ENCODE measurements around the gene NRG2.

Gene NRG2

GRCh38 chr5:139861021-139861888, 181.8 kb downstream of the NRG2 start:
- TF ChIP-seq EZH2phosphoT487 (conservative IDR thresholded peaks at IDR 0.05; ENCODE audit: low read length): no peak
- no peak for TF ChIP-seq CTCF (IDR thresholded peaks at IDR 0.05; ENCODE audit: insufficient read depth, low read length, poor library complexity, severe bottlenecking)

GRCh38 chr5:139859013-139859412, 184.1 kb downstream of the NRG2 start:
- Histone ChIP-seq H3K27me3 (ENCODE audit: low read length) (no peaks in the 10 kb centered on the region), H3F3A (ENCODE audit: insufficient read depth) (no peaks in the 10 kb centered on the region), H4K20me1 (ENCODE audit: low read depth, low read length) (no peaks in the 10 kb centered on the region), H3K9me3 (ENCODE audit: insufficient read depth, low read length) (no peaks in the 10 kb centered on the region), H3K36me3 (ENCODE audit: low read length) (no peaks in the 10 kb centered on the region), H2AFZ (ENCODE audit: low read depth, low read length, severe bottlenecking) (no peak overlapping the region), H3K9ac (ENCODE audit: low read length) (no peak overlapping the region), H3K9me2 (replicated peaks; ENCODE audit: insufficient read depth, low read length) (no peaks in the 10 kb centered on the region), H3K4me3 (ENCODE audit: insufficient read depth, low read length, poor library complexity, severe bottlenecking) (no peak overlapping the region), H3K79me2 (ENCODE audit: insufficient read depth, low read length) (no peaks in the 10 kb centered on the region), H3K4me2 (ENCODE audit: low read depth, low read length, poor library complexity, severe bottlenecking) (no peak overlapping the region), H3K27ac (ENCODE audit: low read depth, low read length) (no peak overlapping the region)
- TF ChIP-seq EZH2phosphoT487 (conservative IDR thresholded peaks at IDR 0.05; ENCODE audit: low read length) (no peak), CTCF (IDR thresholded peaks at IDR 0.05; ENCODE audit: insufficient read depth, low read length, poor library complexity, severe bottlenecking) (no peak)

More at GRCh38 chr5:139861021-139861888, 181.8 kb downstream of the NRG2 start:
- no peaks in the 10 kb centered on the region for H3K36me3 ChIP-seq (ENCODE audit: low read length)
- no peaks in the 10 kb centered on the region for H3K9me3 ChIP-seq (ENCODE audit: insufficient read depth, low read length)
- no peaks in the 10 kb centered on the region for H3K79me2 ChIP-seq (ENCODE audit: insufficient read depth, low read length)
- no peak overlapping the region for H3K4me2 ChIP-seq (ENCODE audit: low read depth, low read length, poor library complexity, severe bottlenecking)
- H3K9ac ChIP-seq (ENCODE audit: low read length): no peak overlapping the region
- H3K27me3 ChIP-seq (ENCODE audit: low read length): no peaks in the 10 kb centered on the region
- no peaks in the 10 kb centered on the region for H3F3A ChIP-seq (ENCODE audit: insufficient read depth)
- H3K4me3 ChIP-seq (ENCODE audit: insufficient read depth, low read length, poor library complexity, severe bottlenecking): no peak overlapping the region
- no peaks in the 10 kb centered on the region for H3K9me2 ChIP-seq (replicated peaks; ENCODE audit: insufficient read depth, low read length)
- H3K27ac ChIP-seq (ENCODE audit: low read depth, low read length): no peak overlapping the region
- H4K20me1 ChIP-seq (ENCODE audit: low read depth, low read length): no peaks in the 10 kb centered on the region
- H2AFZ ChIP-seq (ENCODE audit: low read depth, low read length, severe bottlenecking): no peak overlapping the region

- no peaks in the 10 kb centered on the region for H3K27me3 ChIP-seq (ENCODE audit: low read length)
- no peaks in the 10 kb centered on the region for H3K36me3 ChIP-seq (ENCODE audit: low read length)
- no peaks in the 10 kb centered on the region for H3F3A ChIP-seq (ENCODE audit: insufficient read depth)
- H3K9me3 ChIP-seq (ENCODE audit: insufficient read depth, low read length): no peaks in the 10 kb centered on the region
- H2AFZ ChIP-seq (ENCODE audit: low read depth, low read length, severe bottlenecking): no peak overlapping the region
- H3K4me2 ChIP-seq (ENCODE audit: low read depth, low read length, poor library complexity, severe bottlenecking): no peak overlapping the region
- no peaks in the 10 kb centered on the region for H4K20me1 ChIP-seq (ENCODE audit: low read depth, low read length)
- no peak overlapping the region for H3K9ac ChIP-seq (ENCODE audit: low read length)
- no peak overlapping the region for H3K4me3 ChIP-seq (ENCODE audit: insufficient read depth, low read length, poor library complexity, severe bottlenecking)
- H3K79me2 ChIP-seq (ENCODE audit: insufficient read depth, low read length): no peaks in the 10 kb centered on the region
- H3K27ac ChIP-seq (ENCODE audit: low read depth, low read length): no peak overlapping the region
- TF ChIP-seq EZH2phosphoT487 (conservative IDR thresholded peaks at IDR 0.05; ENCODE audit: low read length): no peak
- no peak for TF ChIP-seq CTCF (IDR thresholded peaks at IDR 0.05; ENCODE audit: insufficient read depth, low read length, poor library complexity, severe bottlenecking)
- no peaks in the 10 kb centered on the region for H3K9me2 ChIP-seq (replicated peaks; ENCODE audit: insufficient read depth, low read length)
Measured at GRCh38 chr5:139856714-139857113, 186.4 kb downstream of the NRG2 start.
